GM19099 (cell line): ENCODE results near the gene FBXO7.

Source experiments
- POLR2A ChIP-seq: IDR thresholded peaks from 3 replicates; pipeline ENCODE4 v1.6.1; 2011; ENCODE audit warnings: low read depth; ENCODE audit not compliant: insufficient read length; ENCODE audit errors: extremely low read depth

The FBXO7 gene

GRCh38 chr22:32535531-32536190 is 61.0 kb downstream of the FBXO7 start:
- no peak for TF ChIP-seq POLR2A

- no peak for TF ChIP-seq POLR2A
These were observed 61.7 kb downstream of the FBXO7 start for GRCh38 chr22:32536352-32536751.

GRCh38 chr22:32538521-32538920 is 63.9 kb downstream of the FBXO7 start:
- TF ChIP-seq POLR2A: no peak

GRCh38 chr22:32539631-32540421 is 65.2 kb downstream of the FBXO7 start:
- no peak for TF ChIP-seq POLR2A

- TF ChIP-seq POLR2A: no peak
These were observed 66.9 kb downstream of the FBXO7 start for GRCh38 chr22:32541481-32541880.

- TF ChIP-seq POLR2A: no peak
These were observed 67.6 kb downstream of the FBXO7 start for GRCh38 chr22:32542066-32542676.

- no peak for TF ChIP-seq POLR2A
These were observed 68.2 kb downstream of the FBXO7 start for GRCh38 chr22:32542677-32543357.

GRCh38 chr22:32544953-32545558 is 70.4 kb downstream of the FBXO7 start:
- TF ChIP-seq POLR2A: no peak

GRCh38 chr22:32545801-32546200 is 71.2 kb downstream of the FBXO7 start:
- no peak for TF ChIP-seq POLR2A

GRCh38 chr22:32546496-32546895 is 71.9 kb downstream of the FBXO7 start:
- no peak for TF ChIP-seq POLR2A

- TF ChIP-seq POLR2A: no peak
These were observed 72.3 kb downstream of the FBXO7 start for GRCh38 chr22:32546935-32547334.

- TF ChIP-seq POLR2A: no peak
These were observed 73.4 kb downstream of the FBXO7 start for GRCh38 chr22:32548039-32548438.
